SW480 (cell line): ENCODE results near the gene L2HGDH.
"Not testable (repeated sequence)": the region's sequence is repeated elsewhere in the genome, so short reads cannot be mapped to it uniquely, and the experiment has no call there.

Source experiments
- DNase-seq: peaks from one replicate; pipeline ENCODE4 v3.0.0-alpha.2; 2016; ENCODE audit warnings: low spot score

Gene L2HGDH

GRCh38 chr14:50311972-50312733, at the start of gene L2HGDH, which contains the start of gene DMAC2L:
Gene L2HGDH (minus strand): TSS chr14:50312229. CDS start chr14:50312150, 79 bp downstream.
Gene DMAC2L (plus strand): TSS chr14:50312324. CDS start chr14:50321488, 9,164 bp downstream.
- peak; percentile 90 for DNase-seq

GRCh38 chr14:50360851-50361250, 48.8 kb upstream of the L2HGDH start:
- DNase-seq: no peak

- DNase-seq: no peak
Measured at GRCh38 chr14:50360093-50360492, 48.1 kb upstream of the L2HGDH start.

- no peak for DNase-seq
Measured at GRCh38 chr14:50359631-50360030, 47.6 kb upstream of the L2HGDH start.

- no peak for DNase-seq
Measured at GRCh38 chr14:50357753-50358395, 45.8 kb upstream of the L2HGDH start.

- peak; percentile 9 for DNase-seq
Measured at GRCh38 chr14:50357124-50357523, 45.1 kb upstream of the L2HGDH start.

- DNase-seq: not testable (repeated sequence)
Measured at GRCh38 chr14:50356283-50356682, 44.3 kb upstream of the L2HGDH start.

GRCh38 chr14:50355692-50356091, 43.7 kb upstream of the L2HGDH start:
- DNase-seq: no peak

- DNase-seq: no peak
Measured at GRCh38 chr14:50354527-50354926, 42.5 kb upstream of the L2HGDH start.

- DNase-seq: no peak
Measured at GRCh38 chr14:50353126-50353525, 41.1 kb upstream of the L2HGDH start.

GRCh38 chr14:50352584-50352983, 40.6 kb upstream of the L2HGDH start:
- DNase-seq: no peak

GRCh38 chr14:50350975-50351374, 38.9 kb upstream of the L2HGDH start:
- DNase-seq: no peak

GRCh38 chr14:50348933-50349332, 36.9 kb upstream of the L2HGDH start:
- DNase-seq: no peak

GRCh38 chr14:50347521-50347920, 35.5 kb upstream of the L2HGDH start:
- DNase-seq: no peak

- no peak for DNase-seq
Measured at GRCh38 chr14:50345846-50346422, 33.9 kb upstream of the L2HGDH start.

- DNase-seq: no peak
Measured at GRCh38 chr14:50344876-50345563, 33.0 kb upstream of the L2HGDH start.

- DNase-seq: no peak
Measured at GRCh38 chr14:50344116-50344775, 32.2 kb upstream of the L2HGDH start.

GRCh38 chr14:50343434-50343833, 31.4 kb upstream of the L2HGDH start:
- DNase-seq: no peak

- peak; percentile 25 for DNase-seq
Measured at GRCh38 chr14:50342221-50343078, 30.4 kb upstream of the L2HGDH start.

GRCh38 chr14:50340963-50341362, 28.9 kb upstream of the L2HGDH start:
- DNase-seq: no peak

- DNase-seq: no peak
Measured at GRCh38 chr14:50340045-50340444, 28.0 kb upstream of the L2HGDH start.
